ENCODE measurements around the gene OR51T1.

OR51T1 gene

GRCh38 chr11:4890279-4890678 is 8.6 kb downstream of the OR51T1 start:
- Mint-ChIP-seq H3K27ac (no peak overlapping the region), H3K4me3 (no peak overlapping the region), H3K9me3 (peaks cover 3 to 11% of the 10 kb centered on the region in 2 donors), H3K27me3 (peaks cover 9 to 11% of the 10 kb centered on the region in 2 donors), H3K36me3 (ENCODE audit: insufficient read depth) (no peaks in the 10 kb centered on the region), H3K4me1 (ENCODE audit: low read depth in 2 of 2) (no peaks in the 10 kb centered on the region)
- DNase-seq (no peak), ATAC-seq (replicated peaks) (no peak)

- H3K36me3 Mint-ChIP-seq (ENCODE audit: insufficient read depth), result no peaks in the 10 kb centered on the region
- H3K9me3 Mint-ChIP-seq, result peaks cover 3 to 11% of the 10 kb centered on the region in 2 donors
- peaks cover 9 to 11% of the 10 kb centered on the region in 2 donors for H3K27me3 Mint-ChIP-seq
- DNase-seq (no peak), ATAC-seq (replicated peaks) (no peak)
- no peak overlapping the region for H3K4me3 Mint-ChIP-seq
- no peak overlapping the region for H3K27ac Mint-ChIP-seq
- no peaks in the 10 kb centered on the region for H3K4me1 Mint-ChIP-seq (ENCODE audit: low read depth in 2 of 2)
Measured at GRCh38 chr11:4891996-4892640, 10.4 kb downstream of the OR51T1 start.

- H3K27ac Mint-ChIP-seq, result no peak within 1 kb of the TSS
- H3K4me3 Mint-ChIP-seq, result no peak within 1 kb of the TSS
- DNase-seq (no peak), ATAC-seq (replicated peaks) (no peak)
- H3K27me3 Mint-ChIP-seq, result no peaks in the 10 kb centered on the region
- H3K4me1 Mint-ChIP-seq (ENCODE audit: low read depth in 2 of 2), result no peaks in the 10 kb centered on the region
- H3K9me3 Mint-ChIP-seq, result no peaks in the 10 kb centered on the region
- H3K36me3 Mint-ChIP-seq (ENCODE audit: insufficient read depth), result no peaks in the 10 kb centered on the region
Measured at GRCh38 chr11:4903484-4903883, 21.8 kb downstream of the OR51T1 start, which contains the start of gene OR51A7. OR51A7 (plus strand) TSS chr11:4903783; CDS start chr11:4907370, 3,587 bp downstream.

GRCh38 chr11:4916581-4916980 is 34.9 kb downstream of the OR51T1 start:
- H3K27ac Mint-ChIP-seq, result no peak overlapping the region
- no peaks in the 10 kb centered on the region for H3K4me1 Mint-ChIP-seq (ENCODE audit: low read depth in 2 of 2)
- H3K9me3 Mint-ChIP-seq, result peaks cover 0 to 9% of the 10 kb centered on the region in 2 donors
- no peak for DNase-seq
- H3K36me3 Mint-ChIP-seq (ENCODE audit: insufficient read depth), result no peaks in the 10 kb centered on the region
- ATAC-seq (replicated peaks), result no peak
- H3K27me3 Mint-ChIP-seq, result peaks cover 7 to 10% of the 10 kb centered on the region in 2 donors
- no peak overlapping the region for H3K4me3 Mint-ChIP-seq

GRCh38 chr11:4919250-4919649 is 37.5 kb downstream of the OR51T1 start, which contains the start of gene OR51G2:
OR51G2 (minus strand) TSS chr11:4919350; CDS start chr11:4915663, 3,687 bp downstream.
- DNase-seq, result no peak
- H3K9me3 Mint-ChIP-seq, result peaks cover 0 to 16% of the 10 kb centered on the region in 2 donors
- no peak for ATAC-seq (replicated peaks)
- peaks cover 15 to 20% of the 10 kb centered on the region in 2 donors for H3K27me3 Mint-ChIP-seq
- no peaks in the 10 kb centered on the region for H3K4me1 Mint-ChIP-seq (ENCODE audit: low read depth in 2 of 2)
- H3K27ac Mint-ChIP-seq, result no peak within 1 kb of the TSS
- H3K4me3 Mint-ChIP-seq, result no peak within 1 kb of the TSS
- no peaks in the 10 kb centered on the region for H3K36me3 Mint-ChIP-seq (ENCODE audit: insufficient read depth)

- H3K36me3 Mint-ChIP-seq (ENCODE audit: insufficient read depth), result no peaks in the 10 kb centered on the region
- no peak overlapping the region for H3K27ac Mint-ChIP-seq
- no peaks in the 10 kb centered on the region for H3K4me1 Mint-ChIP-seq (ENCODE audit: low read depth in 2 of 2)
- ATAC-seq (replicated peaks) (no peak), DNase-seq (no peak)
- H3K4me3 Mint-ChIP-seq, result no peak overlapping the region
- H3K27me3 Mint-ChIP-seq, result peaks cover 5 to 13% of the 10 kb centered on the region in 2 donors
- peaks cover 0 to 8% of the 10 kb centered on the region in 2 donors for H3K9me3 Mint-ChIP-seq
Measured at GRCh38 chr11:4921796-4922195, 40.1 kb downstream of the OR51T1 start.

- peaks cover 5 to 13% of the 10 kb centered on the region in 2 donors for H3K27me3 Mint-ChIP-seq
- H3K4me1 Mint-ChIP-seq (ENCODE audit: low read depth in 2 of 2), result no peaks in the 10 kb centered on the region
- ATAC-seq (replicated peaks) (no peak), DNase-seq (no peak)
- peaks cover 0 to 8% of the 10 kb centered on the region in 2 donors for H3K9me3 Mint-ChIP-seq
- no peaks in the 10 kb centered on the region for H3K36me3 Mint-ChIP-seq (ENCODE audit: insufficient read depth)
- H3K27ac Mint-ChIP-seq, result no peak overlapping the region
- no peak overlapping the region for H3K4me3 Mint-ChIP-seq
Measured at GRCh38 chr11:4922304-4922703, 40.6 kb downstream of the OR51T1 start.

GRCh38 chr11:4924239-4924638 is 42.5 kb downstream of the OR51T1 start, which contains the start of gene OR51G1:
OR51G1 (minus strand) TSS chr11:4924339; CDS start chr11:4924339, 0 bp downstream.
- H3K36me3 Mint-ChIP-seq (ENCODE audit: insufficient read depth), result no peaks in the 10 kb centered on the region
- no peak for ATAC-seq (replicated peaks)
- peaks cover 5 to 13% of the 10 kb centered on the region in 2 donors for H3K27me3 Mint-ChIP-seq
- H3K27ac Mint-ChIP-seq, result no peak within 1 kb of the TSS
- peaks cover 0 to 8% of the 10 kb centered on the region in 2 donors for H3K9me3 Mint-ChIP-seq
- no peak for DNase-seq
- no peak within 1 kb of the TSS for H3K4me3 Mint-ChIP-seq
- no peaks in the 10 kb centered on the region for H3K4me1 Mint-ChIP-seq (ENCODE audit: low read depth in 2 of 2)

GRCh38 chr11:4926608-4927007 is 44.9 kb downstream of the OR51T1 start:
- no peak for DNase-seq
- Mint-ChIP-seq H3K36me3 (ENCODE audit: insufficient read depth) (no peaks in the 10 kb centered on the region), H3K4me3 (no peak overlapping the region), H3K4me1 (ENCODE audit: low read depth in 2 of 2) (no peaks in the 10 kb centered on the region), H3K27me3 (peaks cover 5 to 13% of the 10 kb centered on the region in 2 donors), H3K9me3 (peaks cover 0 to 8% of the 10 kb centered on the region in 2 donors), H3K27ac (no peak overlapping the region)
- ATAC-seq (replicated peaks), result no peak
